IPS DF 6.9 (cell line): ENCODE results near the gene RTCB.

ENCODE experiments used
- DNase-seq: peaks from one replicate; pipeline ENCODE4 v3.0.0-alpha.2; 2013; ENCODE audit warnings: low read depth, low spot score
- H3K27ac ChIP-seq: one replicate; pipeline ENCODE4 v1.5.1; 2013; ENCODE audit warnings: low read length, control low read depth
- H3K27me3 ChIP-seq: 2 replicates; pipeline ENCODE4 v1.6.1; 2013; ENCODE audit warnings: mild to moderate bottlenecking, low read length; ENCODE audit not compliant: control insufficient read depth, insufficient read depth
- H3K36me3 ChIP-seq: 2 replicates; pipeline ENCODE4 v1.6.1; 2013; ENCODE audit warnings: low read length; ENCODE audit not compliant: control insufficient read depth, insufficient read depth
- H3K4me1 ChIP-seq: 2 replicates; pipeline ENCODE4 v1.6.1; 2013; ENCODE audit warnings: low read length; ENCODE audit not compliant: control insufficient read depth, insufficient read depth
- H3K4me3 ChIP-seq: 2 replicates; pipeline ENCODE4 v1.5.1; 2013; ENCODE audit warnings: mild to moderate bottlenecking, low read length
- H3K9me3 ChIP-seq: 2 replicates; pipeline ENCODE4 v1.6.1; 2013; ENCODE audit warnings: low read length, inconsistent platforms; ENCODE audit not compliant: control insufficient read depth, insufficient read depth
- WGBS: extraction: QIAGEN DNeasy Blood & Tissue Kit; methylation state at CpG from one replicate; pipeline ENCODE4 v1.1.7; 2013; ENCODE audit warnings: mixed read lengths, missing lambda C conversion rate; ENCODE audit not compliant: insufficient read length, insufficient coverage; 5-methylcytosine and 5-hydroxymethylcytosine counted together

Gene RTCB

DNA sequence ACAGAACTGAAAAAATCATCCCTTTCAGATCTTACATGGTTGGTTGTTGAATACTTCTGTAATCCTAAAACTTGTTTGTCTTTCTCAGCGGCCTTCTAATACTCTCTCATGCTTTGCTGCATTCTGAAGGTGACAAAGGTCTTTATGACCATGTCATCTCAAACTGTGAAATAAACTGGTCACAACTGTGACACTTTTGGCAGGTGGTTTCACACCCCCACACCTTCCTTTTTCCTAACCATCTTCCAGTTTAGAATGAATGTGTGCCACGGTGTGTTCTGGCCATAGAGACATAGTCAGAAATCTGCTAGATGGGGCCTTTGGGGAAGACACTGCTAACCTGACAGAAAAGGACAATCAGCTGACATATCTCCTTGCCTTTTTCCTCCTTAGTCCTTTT, 69.1 kb downstream of the RTCB start:
- DNase-seq, result no peak
- no peaks in the 10 kb centered on the region for H3K36me3 ChIP-seq
- WGBS, result no CpG with 5 or more reads among the region's 2 CpGs

DNA sequence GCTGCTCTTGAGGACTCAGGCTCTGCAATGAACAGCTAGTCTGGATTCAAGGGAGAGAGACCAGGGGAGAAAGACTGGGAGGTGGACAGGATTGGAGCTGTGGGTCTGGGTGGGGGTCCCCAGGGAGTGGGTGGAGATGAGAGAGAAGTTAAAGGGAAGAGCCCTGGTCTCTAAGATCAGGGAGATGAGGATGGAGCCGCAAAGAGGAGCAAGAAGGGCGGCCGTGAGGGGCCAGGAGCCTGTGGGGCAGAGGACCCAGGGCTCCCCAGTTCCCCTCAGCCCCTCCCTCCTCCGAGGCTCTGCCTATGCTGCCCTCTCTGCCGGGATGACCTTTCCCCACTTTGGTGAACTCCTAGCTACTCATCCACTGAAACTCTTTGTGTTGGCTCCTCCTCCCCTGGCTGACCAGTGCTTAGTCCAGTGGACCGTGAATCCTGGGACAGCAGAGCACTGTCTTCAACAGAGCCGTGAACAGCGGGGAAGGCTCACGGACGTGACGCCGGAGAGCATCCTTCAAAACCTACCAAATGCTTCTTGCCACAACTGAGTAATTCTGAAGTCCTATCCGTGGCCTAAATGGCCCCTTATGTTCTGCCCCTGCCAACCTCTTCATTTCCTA, 70.8 kb downstream of the RTCB start:
- Histone ChIP-seq H3K27ac (no peak overlapping the region), H3K36me3 (no peaks in the 10 kb centered on the region), H3K4me3 (no peak overlapping the region), H3K4me1 (no peaks in the 10 kb centered on the region), H3K9me3 (no peaks in the 10 kb centered on the region), H3K27me3 (peaks cover 1% of the 10 kb centered on the region; the same call in 1 of the 2 replicates)
- no peak for DNase-seq
- WGBS, result no CpG with 5 or more reads among the region's 13 CpGs

More for the DNA sequence above, 69.1 kb downstream of the RTCB start:
- Histone ChIP-seq H3K27ac (no peak overlapping the region), H3K4me1 (no peaks in the 10 kb centered on the region), H3K4me3 (no peak overlapping the region), H3K27me3 (peaks cover 1% of the 10 kb centered on the region; the same call in 1 of the 2 replicates), H3K9me3 (no peaks in the 10 kb centered on the region)

DNA sequence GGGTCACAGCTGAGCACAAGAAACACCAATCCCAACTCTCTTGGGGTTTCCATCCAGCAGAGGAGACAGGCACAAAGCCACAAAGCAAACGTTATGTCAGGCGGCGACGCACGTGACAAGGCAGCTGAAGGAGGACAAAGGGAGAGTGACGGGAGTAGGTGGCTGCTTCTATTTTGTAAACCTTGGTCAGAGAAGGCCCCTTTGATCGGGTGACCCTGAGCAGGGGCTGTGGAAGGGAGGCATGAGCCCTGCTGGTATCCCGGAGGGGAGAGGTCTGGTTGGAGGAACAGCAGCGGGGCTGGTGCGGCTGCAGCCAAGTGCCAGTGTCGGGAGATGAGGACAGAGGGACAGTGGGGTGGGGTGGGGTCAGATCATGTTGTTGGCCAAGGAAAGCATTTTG, 71.6 kb downstream of the RTCB start:
- H3K9me3 ChIP-seq, result no peaks in the 10 kb centered on the region
- no peak overlapping the region for H3K27ac ChIP-seq
- no peak overlapping the region for H3K4me3 ChIP-seq
- no peaks in the 10 kb centered on the region for H3K36me3 ChIP-seq
- no peaks in the 10 kb centered on the region for H3K4me1 ChIP-seq
- H3K27me3 ChIP-seq, result peaks cover 1% of the 10 kb centered on the region; the same call in 1 of the 2 replicates
- DNase-seq, result no peak
- WGBS, result no CpG with 5 or more reads among the region's 11 CpGs

DNA sequence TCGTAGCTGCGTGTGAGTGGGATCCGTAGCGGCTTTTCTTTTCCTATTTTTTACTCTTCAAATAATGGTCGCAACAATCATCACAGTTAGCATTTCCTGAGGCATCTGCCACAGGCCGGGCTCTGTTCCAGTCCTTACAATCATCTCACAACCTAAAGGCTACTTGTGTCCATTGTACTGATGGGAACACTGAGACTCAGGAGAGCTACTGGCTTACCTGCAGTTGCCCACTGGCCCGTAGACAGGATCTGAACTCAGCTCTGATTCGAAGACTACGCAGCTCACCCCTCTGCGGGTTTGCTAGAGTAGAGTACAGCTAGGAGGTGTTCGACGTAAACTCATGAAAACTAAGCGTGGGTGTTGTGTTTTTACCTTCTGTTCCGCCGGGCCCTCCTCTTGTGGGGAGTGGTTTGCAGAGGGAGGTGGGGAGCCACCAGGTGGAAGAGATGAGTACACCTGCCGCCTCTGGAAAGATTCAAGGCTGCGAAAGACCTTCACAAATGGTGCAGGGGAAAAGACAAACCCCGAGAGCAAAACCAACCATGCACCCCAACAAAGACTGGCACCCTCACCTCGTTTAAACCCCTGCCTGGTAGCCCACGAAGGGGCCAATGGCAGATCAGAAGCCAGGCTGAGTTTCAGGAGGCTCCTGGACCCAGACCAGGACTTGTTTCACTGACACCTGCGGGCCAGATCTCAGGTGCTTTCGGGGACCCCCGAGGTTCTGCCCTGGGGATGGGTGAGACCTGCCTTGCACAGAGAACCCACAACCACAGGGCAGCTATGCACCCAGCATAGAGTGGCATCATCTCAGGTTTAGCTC, 72.6 kb downstream of the RTCB start:
- Histone ChIP-seq H3K27ac (no peak overlapping the region), H3K9me3 (no peaks in the 10 kb centered on the region), H3K4me1 (no peaks in the 10 kb centered on the region), H3K36me3 (no peaks in the 10 kb centered on the region), H3K27me3 (peaks cover 1% of the 10 kb centered on the region; the same call in 1 of the 2 replicates), H3K4me3 (no peak overlapping the region)
- no peak for DNase-seq
- no CpG with 5 or more reads among the region's 23 CpGs for WGBS

DNA sequence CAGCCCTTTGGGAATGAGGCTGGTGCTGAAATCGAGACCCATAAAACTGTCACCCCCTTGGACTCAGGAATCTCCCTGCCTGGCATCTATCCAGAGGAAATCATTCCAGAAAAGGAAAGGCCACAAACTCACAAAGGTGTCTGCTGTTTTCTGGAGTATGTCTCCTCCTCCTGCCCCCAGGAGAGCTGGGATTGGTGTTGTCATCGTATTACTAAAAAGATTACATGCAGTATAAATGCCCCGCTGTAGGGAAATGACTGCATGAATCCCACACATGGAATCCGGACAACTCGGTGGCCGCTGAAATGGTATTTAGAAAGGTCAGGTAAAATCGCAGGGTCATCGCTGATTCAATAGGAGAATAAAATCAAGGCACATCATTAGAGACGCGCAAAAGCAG, 73.3 kb downstream of the RTCB start:
- WGBS, result no CpG with 5 or more reads among the region's 10 CpGs
- peaks cover 1% of the 10 kb centered on the region; the same call in 1 of the 2 replicates for H3K27me3 ChIP-seq

More for the DNA sequence above, 73.3 kb downstream of the RTCB start:
- no peak for DNase-seq
- H3K36me3 ChIP-seq, result no peaks in the 10 kb centered on the region
- H3K9me3 ChIP-seq, result no peaks in the 10 kb centered on the region
- H3K27ac ChIP-seq, result no peak overlapping the region
- H3K4me1 ChIP-seq, result 0 out of 2 replicates have a peak, but pooled peaks cover under 1% of the 10 kb centered on the region
- no peak overlapping the region for H3K4me3 ChIP-seq
